Breast epithelium (tissue), 4 donors: ENCODE measurements around the gene SCN1A. TPM values are rescaled to one million over a fixed set of nuclear protein-coding genes. Genes with fewer than 3 reads are reported as not detected.
"Not testable (repeated sequence)": the region's sequence is repeated elsewhere in the genome, so short reads cannot be mapped to it uniquely, and the experiment has no call there.

Source experiments
- DNase-seq, 2 donors: peaks; one replicate each; pipeline ENCODE4 v3.0.0-alpha.2; 2019; ENCODE audit warnings: low spot score in 2 of 2
- H3K27ac ChIP-seq, 2 donors: fragments of 200-600 bp; sonication (generic) in 1 of 2; one replicate each; pipeline ENCODE4 v1.5.1; 2016 to 2019; ENCODE audit warnings: mild to moderate bottlenecking in 1 of 2
- H3K27me3 ChIP-seq, 2 donors: fragments of 200-600 bp; sonication (generic) in 1 of 2; one replicate each; pipeline versions ENCODE4 v1.5.1 to v1.6.0; 2017 to 2019; ENCODE audit warnings: control low read depth in 1 of 2, mild to moderate bottlenecking in 1 of 2
- H3K36me3 ChIP-seq: fragments of 200-600 bp; one replicate; pipeline ENCODE4 v1.5.1; 2019
- H3K4me1 ChIP-seq, 2 donors: fragments of 200-600 bp; sonication (generic); one replicate each; pipeline ENCODE4 v1.5.1; 2016 to 2019; ENCODE audit warnings: control low read depth in 1 of 2
- H3K4me3 ChIP-seq, 3 donors: fragments of 200-600 bp; sonication (generic); 1 replicate in 2 of 3; 2 replicates in 1 of 3; pipeline ENCODE4 v1.5.1; 2016 to 2019; ENCODE audit warnings: mild to moderate bottlenecking in 3 of 3, moderate library complexity in 2 of 3
- H3K9me3 ChIP-seq, 2 donors: fragments of 200-600 bp; sonication (generic) in 1 of 2; one replicate each; pipeline ENCODE4 v1.5.1; 2016 to 2019; ENCODE audit warnings: control low read depth in 1 of 2
- POLR2A ChIP-seq: fragments of 450-650 bp; IDR thresholded peaks from one replicate; pipeline ENCODE4 v1.6.1; 2016; ENCODE audit warnings: antibody characterized with exemption, mild to moderate bottlenecking, moderate library complexity
- POLR2AphosphoS5 ChIP-seq, 3 donors: sonication (generic); formaldehyde crosslinking; IDR thresholded peaks; one replicate each; pipeline ENCODE4 v1.6.1; 2017; ENCODE audit warnings: antibody characterized with exemption in 3 of 3
- intact Hi-C: fragments of 100-400 bp; cut with DNase I; formaldehyde crosslinking; loops from one replicate; pipeline ENCODE4 v1.15.1; 2023; ENCODE audit warnings: low total_unique reads
- total RNA-seq, 3 donors: library from RNA; depleted of rRNA; stranded (reverse); fragments of >200 nt; gene quantifications; one replicate each; pipeline ENCODE4 v1.1.0, GENCODE V29; 2016
- TF ChIP-seq, protein P1 (sequence below), 3 donors: fragments of 450-650 bp; IDR thresholded peaks; one replicate each; pipeline ENCODE4 v1.5.1; 2016 to 2017; ENCODE audit warnings: antibody characterized with exemption in 3 of 3, mild to moderate bottlenecking in 3 of 3, moderate library complexity in 3 of 3

SCN1A gene
- total RNA-seq, 3 donors from 2014 or later = not detected

DNA sequence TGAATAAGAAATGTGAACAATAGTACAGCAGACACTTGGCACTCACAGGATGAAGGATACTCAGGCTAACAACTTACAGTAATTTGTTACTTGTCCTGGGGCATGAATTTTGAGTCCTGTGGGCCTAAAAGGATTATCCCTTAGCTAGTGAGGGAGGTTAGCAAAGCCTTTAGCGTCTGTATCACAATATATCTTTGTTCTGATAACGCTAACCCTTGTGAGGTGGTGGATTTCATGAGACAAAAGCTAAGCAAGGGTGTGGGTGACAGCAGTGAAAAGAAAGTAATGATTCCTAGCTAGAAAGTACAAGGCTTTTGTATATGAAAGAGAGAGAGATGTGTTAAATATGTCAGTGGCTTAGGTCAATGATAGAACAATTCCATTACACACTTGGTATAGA, 127.4 kb downstream of the SCN1A start:
- Histone ChIP-seq H3K4me1 (no peaks in the 10 kb centered on the region), H3K4me3 (no peak overlapping the region), H3K27ac (no peak overlapping the region), H3K9me3 (no peaks in the 10 kb centered on the region), H3K27me3 (no peaks in the 10 kb centered on the region), H3K36me3 (no peaks in the 10 kb centered on the region)
- TF ChIP-seq POLR2AphosphoS5 (IDR thresholded peaks at IDR 0.05) (no peak), POLR2A (no peak)
- TF ChIP-seq, protein P1, sequence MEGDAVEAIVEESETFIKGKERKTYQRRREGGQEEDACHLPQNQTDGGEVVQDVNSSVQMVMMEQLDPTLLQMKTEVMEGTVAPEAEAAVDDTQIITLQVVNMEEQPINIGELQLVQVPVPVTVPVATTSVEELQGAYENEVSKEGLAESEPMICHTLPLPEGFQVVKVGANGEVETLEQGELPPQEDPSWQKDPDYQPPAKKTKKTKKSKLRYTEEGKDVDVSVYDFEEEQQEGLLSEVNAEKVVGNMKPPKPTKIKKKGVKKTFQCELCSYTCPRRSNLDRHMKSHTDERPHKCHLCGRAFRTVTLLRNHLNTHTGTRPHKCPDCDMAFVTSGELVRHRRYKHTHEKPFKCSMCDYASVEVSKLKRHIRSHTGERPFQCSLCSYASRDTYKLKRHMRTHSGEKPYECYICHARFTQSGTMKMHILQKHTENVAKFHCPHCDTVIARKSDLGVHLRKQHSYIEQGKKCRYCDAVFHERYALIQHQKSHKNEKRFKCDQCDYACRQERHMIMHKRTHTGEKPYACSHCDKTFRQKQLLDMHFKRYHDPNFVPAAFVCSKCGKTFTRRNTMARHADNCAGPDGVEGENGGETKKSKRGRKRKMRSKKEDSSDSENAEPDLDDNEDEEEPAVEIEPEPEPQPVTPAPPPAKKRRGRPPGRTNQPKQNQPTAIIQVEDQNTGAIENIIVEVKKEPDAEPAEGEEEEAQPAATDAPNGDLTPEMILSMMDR (IDR thresholded peaks at IDR 0.05) = no peak
- no peak for DNase-seq
- intact Hi-C loops = loop anchor here (10.0 kb wide), 1 partner anchor 1856 kb away; no protein-coding TSS in a partner anchor

DNA sequence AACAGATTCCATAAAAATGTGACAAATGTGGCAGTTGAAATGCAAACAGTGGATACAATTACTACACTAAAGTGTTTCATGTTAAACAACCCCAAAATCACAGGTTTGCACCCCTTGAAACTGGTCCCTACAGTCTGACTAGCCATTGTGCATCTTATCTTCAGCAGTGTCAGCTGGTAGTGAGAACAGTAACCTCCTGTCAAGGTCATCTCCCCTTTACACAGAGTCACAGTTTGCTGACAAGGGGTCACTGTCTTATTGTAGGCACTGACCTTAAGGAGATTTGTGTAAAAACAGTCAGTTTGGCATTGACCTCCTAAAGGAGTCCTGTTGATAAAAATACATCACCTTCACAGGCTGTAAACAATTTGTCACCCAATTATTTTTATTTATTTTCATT, 137.0 kb downstream of the SCN1A start:
- no peaks in the 10 kb centered on the region for H3K4me1 ChIP-seq
- no peaks in the 10 kb centered on the region for H3K27me3 ChIP-seq
- intact Hi-C loops = no loop called here
- TF ChIP-seq POLR2A = no peak
- TF ChIP-seq, protein P1 (IDR thresholded peaks at IDR 0.05) = no peak
- TF ChIP-seq POLR2AphosphoS5 (IDR thresholded peaks at IDR 0.05) = no peak
- H3K4me3 ChIP-seq = no peak overlapping the region
- no peaks in the 10 kb centered on the region for H3K9me3 ChIP-seq
- DNase-seq = no peak
- H3K36me3 ChIP-seq = no peaks in the 10 kb centered on the region
- H3K27ac ChIP-seq = no peak overlapping the region

DNA sequence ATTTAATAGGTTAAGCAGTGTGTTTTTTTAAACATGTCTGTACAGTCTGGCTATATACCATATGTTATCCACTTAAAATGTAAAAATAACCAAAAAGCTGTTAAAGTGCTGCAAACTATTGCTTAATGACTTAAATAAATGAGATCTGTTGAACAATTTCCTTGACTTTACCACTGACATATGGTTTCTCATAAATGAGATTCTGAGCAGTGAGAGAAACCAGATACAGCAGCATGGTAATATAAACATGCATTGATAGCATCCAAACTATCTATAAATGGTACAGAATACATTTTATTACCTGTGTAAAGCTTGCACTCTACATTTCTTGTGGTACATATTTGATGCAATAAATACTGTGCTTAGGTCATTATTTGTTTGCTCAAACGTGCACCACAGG, 138.0 kb downstream of the SCN1A start:
- no peak for DNase-seq
- intact Hi-C loops = no loop called here

DNA sequence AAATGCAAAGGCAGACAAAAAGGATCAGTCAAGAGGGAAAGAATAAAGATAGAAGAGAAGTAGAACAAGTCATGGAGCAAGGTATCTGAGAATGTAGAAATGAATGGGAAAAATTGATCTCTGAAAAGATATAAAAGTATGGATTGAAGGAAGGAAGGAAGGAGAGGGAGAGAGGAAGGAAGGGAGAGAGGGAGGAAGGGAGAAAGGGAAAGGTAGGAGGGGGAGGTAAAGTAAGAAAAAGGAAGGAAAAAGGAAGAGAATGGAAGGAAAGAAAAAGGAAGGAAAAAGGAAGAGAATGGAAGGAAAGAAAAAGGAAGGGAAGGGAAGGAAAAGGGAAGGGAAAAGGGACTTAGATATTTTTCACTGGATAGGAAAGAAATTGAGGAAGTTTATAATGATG, 142.7 kb downstream of the SCN1A start:
- no peaks in the 10 kb centered on the region for H3K4me1 ChIP-seq
- no peaks in the 10 kb centered on the region for H3K27me3 ChIP-seq
- H3K9me3 ChIP-seq = no peaks in the 10 kb centered on the region
- H3K36me3 ChIP-seq = no peaks in the 10 kb centered on the region
- intact Hi-C loops = no loop called here
- H3K4me3 ChIP-seq = no peak overlapping the region
- TF ChIP-seq POLR2AphosphoS5 (IDR thresholded peaks at IDR 0.05) (no peak), POLR2A (no peak)
- TF ChIP-seq, protein P1 (IDR thresholded peaks at IDR 0.05) = no peak
- H3K27ac ChIP-seq = no peak overlapping the region
- no peak for DNase-seq

More for the DNA sequence above, 138.0 kb downstream of the SCN1A start:
- no peak overlapping the region for H3K4me3 ChIP-seq
- no peaks in the 10 kb centered on the region for H3K4me1 ChIP-seq
- H3K27me3 ChIP-seq = no peaks in the 10 kb centered on the region
- H3K36me3 ChIP-seq = no peaks in the 10 kb centered on the region
- H3K27ac ChIP-seq = no peak overlapping the region
- no peaks in the 10 kb centered on the region for H3K9me3 ChIP-seq
- TF ChIP-seq POLR2AphosphoS5 (IDR thresholded peaks at IDR 0.05) (no peak), POLR2A (no peak)
- TF ChIP-seq, protein P1 (IDR thresholded peaks at IDR 0.05) = no peak

DNA sequence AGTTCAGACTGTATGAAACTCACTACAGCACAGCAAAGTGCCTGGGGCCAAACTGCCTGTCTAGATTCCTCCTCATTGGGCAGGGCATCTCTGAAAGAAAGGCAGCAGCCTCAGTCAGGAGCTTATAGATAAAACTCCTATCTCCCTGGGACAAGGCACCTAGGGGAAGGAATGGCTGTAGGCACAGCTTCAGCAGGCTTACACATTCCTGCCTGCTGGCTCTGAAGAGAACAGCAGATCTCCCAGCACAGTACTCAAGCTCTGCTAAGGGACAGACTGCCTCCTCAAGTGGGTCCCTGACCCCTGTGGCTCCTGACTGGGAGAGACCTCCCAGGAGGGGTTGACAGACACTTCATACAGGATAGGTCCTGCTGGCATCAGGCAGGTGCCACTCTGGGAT, 155.7 kb downstream of the SCN1A start:
- H3K27me3 ChIP-seq, DNase-seq, H3K36me3 ChIP-seq, H3K27ac ChIP-seq, H3K9me3 ChIP-seq, intact Hi-C loops, H3K4me1 ChIP-seq, H3K4me3 ChIP-seq: not testable (repeated sequence)

DNA sequence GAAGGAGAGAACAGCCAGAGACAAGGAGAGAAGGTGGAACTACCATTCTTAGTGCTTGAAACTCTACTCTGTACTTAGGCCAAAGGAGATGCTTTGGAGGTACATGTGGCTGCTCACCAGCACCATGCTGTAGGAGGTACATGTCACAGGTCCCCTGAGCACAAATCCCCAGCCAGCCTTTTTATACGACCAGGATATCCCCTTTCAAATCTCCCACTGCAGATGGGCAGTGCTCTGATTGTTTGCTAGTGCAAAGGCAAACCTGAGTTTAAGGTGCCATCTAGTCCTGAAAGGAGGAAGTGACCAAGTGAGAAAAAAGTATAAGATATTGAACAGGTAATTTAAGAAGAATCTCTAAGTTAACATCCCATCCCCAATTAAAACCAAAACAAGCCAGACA, 157.2 kb downstream of the SCN1A start:
- Histone ChIP-seq H3K4me1 (no peaks in the 10 kb centered on the region), H3K9me3 (no peaks in the 10 kb centered on the region), H3K27ac (no peak overlapping the region), H3K27me3 (no peaks in the 10 kb centered on the region), H3K36me3 (no peaks in the 10 kb centered on the region), H3K4me3 (no peak overlapping the region)
- intact Hi-C loops = no loop called here
- TF ChIP-seq POLR2A (no peak), POLR2AphosphoS5 (IDR thresholded peaks at IDR 0.05) (no peak)
- TF ChIP-seq, protein P1 (IDR thresholded peaks at IDR 0.05) = no peak
- DNase-seq = no peak
